DND-41 (cell line): Measurements from ENCODE around the gene BAIAP2.
A peak's percentile ranks its signal among the peaks of the same experiment; 100 is the strongest.

ENCODE experiments used
- ATAC-seq: fragments of 200-7000 bp; cut with Tn5 transposase; 3 replicates; pipeline ENCODE4 v1.9.1; 2021; ENCODE audit warnings: low read depth; ENCODE audit not compliant: insufficient read depth
- DNase-seq: peaks from one replicate; pipeline ENCODE4 v3.0.0-alpha.2; 2020
- H2AFZ ChIP-seq: 2 replicates; pipeline ENCODE4 v1.6.0; 2012; ENCODE audit warnings: low read depth, low read length
- H3K27ac ChIP-seq: 2 replicates; pipeline ENCODE4 v1.5.1; 2012; ENCODE audit warnings: low read length, inconsistent platforms
- H3K27me3 ChIP-seq: fragments of 200-600 bp; sonication (generic); 2 replicates; pipeline ENCODE4 v1.6.0; 2012; ENCODE audit warnings: low read length, mild to moderate bottlenecking, inconsistent platforms; ENCODE audit not compliant: insufficient read depth, poor library complexity
- H3K36me3 ChIP-seq: 2 replicates; pipeline ENCODE4 v1.5.1; 2012; ENCODE audit warnings: low read length, inconsistent platforms; ENCODE audit not compliant: insufficient read depth
- H3K4me1 ChIP-seq: 2 replicates; pipeline ENCODE4 v1.5.1; 2012; ENCODE audit warnings: mild to moderate bottlenecking, low read length; ENCODE audit not compliant: insufficient read depth
- H3K4me2 ChIP-seq: 2 replicates; pipeline ENCODE4 v1.6.0; 2012; ENCODE audit warnings: mild to moderate bottlenecking, moderate library complexity, low read length, inconsistent platforms; ENCODE audit not compliant: insufficient read depth
- H3K4me3 ChIP-seq, 2 experiments: fragments of 200-600 bp in 1 of 2; shearing (Covaris generic) in 1 of 2; 2 replicates each; pipeline ENCODE4 v1.5.1; 2012 to 2016; ENCODE audit warnings: inconsistent platforms in 2 of 2, low read length in 2 of 2, mild to moderate bottlenecking in 2 of 2, low read depth in 1 of 2, moderate library complexity in 1 of 2
- H3K79me2 ChIP-seq: 2 replicates; pipeline ENCODE4 v1.6.0; 2012; ENCODE audit warnings: low read length, inconsistent platforms; ENCODE audit not compliant: insufficient read depth
- H3K9ac ChIP-seq: 2 replicates; pipeline ENCODE4 v1.6.0; 2012; ENCODE audit warnings: low read depth, mild to moderate bottlenecking, inconsistent platforms, low read length, moderate library complexity
- H3K9me3 ChIP-seq: 2 replicates; pipeline ENCODE4 v1.5.1; 2012; ENCODE audit warnings: low read length, moderate library complexity, mild to moderate bottlenecking, inconsistent platforms; ENCODE audit not compliant: insufficient read depth, severe bottlenecking
- H4K20me1 ChIP-seq: 2 replicates; pipeline ENCODE4 v1.6.0; 2012; ENCODE audit warnings: low read length; ENCODE audit not compliant: insufficient read depth
- CTCF ChIP-seq: IDR thresholded peaks from 2 replicates; pipeline ENCODE4 v1.5.1; 2012; ENCODE audit warnings: borderline replicate concordance, low read length, moderate library complexity, mild to moderate bottlenecking; ENCODE audit not compliant: poor library complexity, severe bottlenecking; ENCODE audit errors: extremely low read depth
- EZH2 ChIP-seq: IDR thresholded peaks from 3 replicates; pipeline ENCODE4 v1.6.1; 2012; ENCODE audit warnings: borderline replicate concordance, low read depth, mild to moderate bottlenecking, moderate library complexity, low read length, inconsistent platforms; ENCODE audit not compliant: severe bottlenecking

BAIAP2 gene

DNA sequence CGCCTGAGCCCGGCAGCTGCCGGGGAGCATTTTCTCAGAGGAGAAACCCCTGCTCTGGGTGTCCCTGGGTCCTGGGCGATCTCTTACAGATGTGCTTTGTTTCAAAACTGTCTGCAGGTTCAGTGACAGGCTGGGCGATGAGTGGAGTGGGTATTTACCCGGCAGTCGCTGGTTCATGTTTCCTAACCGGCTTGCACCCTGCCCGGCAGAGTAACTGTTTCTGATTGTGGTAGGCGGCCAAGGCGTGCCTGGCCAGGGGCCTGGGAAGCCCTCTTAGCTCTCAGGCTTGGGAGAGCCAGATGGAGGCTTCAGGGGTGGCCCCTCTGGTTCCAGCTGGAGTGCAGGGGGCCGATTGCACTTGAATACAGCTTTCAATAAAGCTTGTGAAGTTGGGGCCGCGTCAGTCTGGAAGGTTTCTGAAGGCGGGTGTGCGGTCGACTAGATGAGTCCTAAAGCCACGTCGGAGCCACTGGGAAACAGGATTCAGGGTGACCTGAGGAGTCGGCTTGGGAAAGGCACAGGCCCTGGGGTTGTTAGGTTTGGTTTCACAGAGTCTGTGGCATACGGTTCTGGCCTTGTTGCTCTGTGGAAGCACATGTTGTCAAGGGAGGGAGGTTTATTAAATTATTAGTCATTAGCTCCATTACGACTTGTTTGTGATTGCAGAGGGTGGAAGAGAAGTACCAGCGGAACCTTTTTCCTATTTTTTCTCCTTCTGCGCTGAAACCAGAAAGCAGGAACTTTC lies 1.4 kb downstream of the BAIAP2 start:
- no peaks in the 10 kb centered on the region for H3K79me2 ChIP-seq

GRCh38 chr17:81037026-81037797 lies 2.3 kb downstream of the BAIAP2 start:
- H3K4me3 ChIP-seq: no peak overlapping the region
- DNase-seq (no peak), ATAC-seq (no peak)
- peaks cover 23% of the 10 kb centered on the region for H3K4me1 ChIP-seq
- H3K9ac ChIP-seq: no peak overlapping the region
- H3K4me2 ChIP-seq: no peak overlapping the region
- H3K27ac ChIP-seq: no peak overlapping the region
- H2AFZ ChIP-seq: no peak overlapping the region
- no peaks in the 10 kb centered on the region for H3K36me3 ChIP-seq
- peaks cover 2% of the 10 kb centered on the region for H3K27me3 ChIP-seq
- H3K79me2 ChIP-seq: no peaks in the 10 kb centered on the region
- TF ChIP-seq EZH2: no peak
- no peak for TF ChIP-seq CTCF
- H3K9me3 ChIP-seq: no peaks in the 10 kb centered on the region
- H4K20me1 ChIP-seq: peaks cover 24% of the 10 kb centered on the region

More for the DNA sequence above, 1.4 kb downstream of the BAIAP2 start:
- Histone ChIP-seq H3K9ac (no peak overlapping the region), H3K36me3 (no peaks in the 10 kb centered on the region), H3K9me3 (no peaks in the 10 kb centered on the region), H3K4me1 (peaks cover 23% of the 10 kb centered on the region), H3K27me3 (peaks cover 2% of the 10 kb centered on the region), H3K4me2 (peak overlapping the region; percentile 90), H3K27ac (no peak overlapping the region), H2AFZ (no peak overlapping the region), H3K4me3 (no peak overlapping the region), H4K20me1 (peaks cover 24% of the 10 kb centered on the region)
- DNase-seq: no peak
- TF ChIP-seq EZH2: no peak
- no peak for TF ChIP-seq CTCF
- ATAC-seq: no peak

DNA sequence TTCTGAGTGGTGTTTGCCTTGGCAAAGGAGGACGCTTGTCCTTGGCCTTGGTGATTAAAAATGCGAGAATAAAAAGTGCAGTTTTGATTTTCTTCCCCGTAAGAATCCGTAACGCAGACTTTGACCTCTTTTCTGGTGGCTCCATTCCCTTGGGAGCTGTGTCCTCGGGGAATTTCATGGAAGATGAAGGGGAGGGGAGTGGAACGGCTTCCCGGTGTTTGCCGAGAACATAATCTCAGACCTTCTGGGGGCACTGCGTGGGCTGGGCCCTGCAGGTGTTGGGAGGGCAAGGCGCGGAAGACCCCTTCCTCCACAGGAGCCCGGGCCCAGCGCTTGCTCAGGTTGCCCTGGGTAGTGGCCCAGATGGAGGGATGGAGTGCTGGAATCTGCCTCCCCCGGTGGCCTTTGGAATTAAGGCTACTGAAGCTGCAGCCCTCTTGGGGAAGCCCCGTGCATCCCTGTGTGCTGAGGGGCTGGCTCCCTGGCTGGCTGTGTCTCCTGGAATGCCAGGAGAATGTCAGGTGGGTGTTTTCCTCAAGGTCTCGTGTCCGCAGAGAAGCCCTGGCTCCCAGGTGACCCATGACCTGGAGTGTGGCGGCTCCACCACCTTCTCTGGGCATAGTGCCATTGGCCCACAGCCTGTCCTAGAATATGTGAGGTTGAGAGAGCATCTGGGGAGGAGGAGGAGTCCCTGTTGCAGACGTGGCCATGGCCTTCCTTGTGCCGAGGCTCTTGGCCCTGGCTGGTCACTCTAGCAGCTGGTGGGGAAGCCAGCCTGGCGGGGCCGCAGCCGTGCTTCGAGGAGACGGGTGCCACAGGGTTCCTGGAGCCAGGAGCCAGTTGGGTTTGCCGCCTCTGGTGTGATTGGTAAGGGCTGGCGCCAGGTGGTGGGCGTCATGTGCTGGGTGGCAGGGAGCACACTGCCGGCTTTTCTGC lies 3.1 kb downstream of the BAIAP2 start:
- no peak for DNase-seq
- H3K27ac ChIP-seq: no peak overlapping the region
- no peaks in the 10 kb centered on the region for H3K36me3 ChIP-seq
- TF ChIP-seq EZH2 (no peak), CTCF (no peak)
- H3K4me2 ChIP-seq: no peak overlapping the region
- no peak for ATAC-seq
- no peak overlapping the region for H3K4me3 ChIP-seq
- no peak overlapping the region for H3K9ac ChIP-seq
- peaks cover 23% of the 10 kb centered on the region for H3K4me1 ChIP-seq
- no peak overlapping the region for H2AFZ ChIP-seq
- peaks cover 2% of the 10 kb centered on the region for H3K27me3 ChIP-seq
- no peaks in the 10 kb centered on the region for H3K9me3 ChIP-seq
- H3K79me2 ChIP-seq: no peaks in the 10 kb centered on the region
- peaks cover 28% of the 10 kb centered on the region for H4K20me1 ChIP-seq
